Activated CD4-positive, alpha-beta T cell treated with anti-CD3 and anti-CD28 coated beads, Interleukin-2, amount 10 ng/mL, durations not matched to agents 7 days and 5 days (primary cell): Measurements from ENCODE around the gene NXPH4. TPM values are rescaled to one million over a fixed set of nuclear protein-coding genes. Genes with fewer than 3 reads are reported as not detected.

Source experiments
- CTCF ChIA-PET: fragments of 350-600 bp; sonication (Branson Sonifier 250); formaldehyde crosslinking; loops from one replicate; lab custom pipeline; 2021; ENCODE audit warnings: antibody characterized with exemption; lab: Charles Lee
- POLR2A ChIA-PET: fragments of 350-600 bp; sonication (Branson Sonifier 250); formaldehyde crosslinking; loops from one replicate; lab custom pipeline; 2021; ENCODE audit warnings: antibody characterized with exemption; lab: Charles Lee
- DNase-seq: peaks from one replicate; pipeline ENCODE4 v3.0.0-alpha.2; 2020
- H3K27ac Mint-ChIP-seq: one replicate; pipeline ENCODE4 v1.8.0; 2021; ENCODE audit warnings: mild to moderate bottlenecking, moderate library complexity, mixed read lengths
- H3K27me3 Mint-ChIP-seq: one replicate; pipeline ENCODE4 v1.8.0; 2021; ENCODE audit warnings: mixed read lengths
- H3K36me3 Mint-ChIP-seq: one replicate; pipeline ENCODE4 v1.8.0; 2021; ENCODE audit warnings: low read depth, mixed read lengths
- H3K4me1 Mint-ChIP-seq: one replicate; pipeline ENCODE4 v1.8.0; 2021; ENCODE audit warnings: mixed read lengths
- H3K4me3 Mint-ChIP-seq: one replicate; pipeline ENCODE4 v1.8.0; 2021; ENCODE audit warnings: mild to moderate bottlenecking, moderate library complexity, mixed read lengths
- H3K9me3 Mint-ChIP-seq: one replicate; pipeline ENCODE4 v1.8.0; 2021; ENCODE audit warnings: mixed read lengths
- total RNA-seq, 2 experiments: library from RNA; stranded (reverse); gene quantifications; one replicate each; pipeline ENCODE4 v1.2.3, GENCODE V29; 2021

The NXPH4 gene
- total RNA-seq, 2 experiments from 2014 or later, result 0.29 to 0.32 TPM

- ChIA-PET CTCF (interaction anchor here (0.8 to 2.4 kb wide), 5 partner anchors 17 to 46 kb away, joined by 3 to 13 read pairs (median 3); no protein-coding TSS in a partner anchor), POLR2A (interaction anchor here (0.6 kb wide), 1 partner anchor 44 kb away, joined by 3 read pairs; no protein-coding TSS in a partner anchor)
- no peaks in the 10 kb centered on the region for H3K27me3 Mint-ChIP-seq
- H3K27ac Mint-ChIP-seq, result no peak overlapping the region
- no peaks in the 10 kb centered on the region for H3K36me3 Mint-ChIP-seq
- H3K9me3 Mint-ChIP-seq, result no peaks in the 10 kb centered on the region
- DNase-seq, result no peak
- H3K4me3 Mint-ChIP-seq, result no peak overlapping the region
- no peaks in the 10 kb centered on the region for H3K4me1 Mint-ChIP-seq
These were observed 19.6 kb upstream of the NXPH4 start for GRCh38 chr12:57196956-57197355.

- Mint-ChIP-seq H3K27ac (no peak overlapping the region), H3K4me1 (no peaks in the 10 kb centered on the region), H3K9me3 (no peaks in the 10 kb centered on the region), H3K4me3 (no peak overlapping the region), H3K27me3 (no peaks in the 10 kb centered on the region), H3K36me3 (no peaks in the 10 kb centered on the region)
- DNase-seq, result no peak
- ChIA-PET CTCF (interaction anchor here (0.5 to 1.1 kb wide), 2 partner anchors 22 to 435 kb away, joined by 3 read pairs; partner anchors contain the start of gene HSD17B6), POLR2A (no interaction called here)
These were observed 18.3 kb upstream of the NXPH4 start for GRCh38 chr12:57198329-57198728.

- POLR2A ChIA-PET, result no interaction called here
- Mint-ChIP-seq H3K27me3 (no peaks in the 10 kb centered on the region), H3K36me3 (no peaks in the 10 kb centered on the region), H3K27ac (no peak overlapping the region), H3K4me1 (no peaks in the 10 kb centered on the region), H3K9me3 (no peaks in the 10 kb centered on the region), H3K4me3 (no peak overlapping the region)
- CTCF ChIA-PET, result no interaction called here
- DNase-seq, result no peak
These were observed 17.4 kb upstream of the NXPH4 start for GRCh38 chr12:57199191-57199590.

GRCh38 chr12:57200497-57200896 is 16.1 kb upstream of the NXPH4 start:
- Mint-ChIP-seq H3K9me3 (no peaks in the 10 kb centered on the region), H3K4me3 (no peak overlapping the region), H3K4me1 (no peaks in the 10 kb centered on the region), H3K36me3 (no peaks in the 10 kb centered on the region), H3K27me3 (no peaks in the 10 kb centered on the region), H3K27ac (no peak overlapping the region)
- CTCF ChIA-PET, result no interaction called here
- DNase-seq, result no peak
- POLR2A ChIA-PET, result no interaction called here

- H3K9me3 Mint-ChIP-seq, result no peaks in the 10 kb centered on the region
- H3K4me1 Mint-ChIP-seq, result no peaks in the 10 kb centered on the region
- no peak for DNase-seq
- no peaks in the 10 kb centered on the region for H3K36me3 Mint-ChIP-seq
- ChIA-PET CTCF (no interaction called here), POLR2A (no interaction called here)
- H3K27me3 Mint-ChIP-seq, result no peaks in the 10 kb centered on the region
- H3K4me3 Mint-ChIP-seq, result no peak overlapping the region
- H3K27ac Mint-ChIP-seq, result no peak overlapping the region
These were observed 15.4 kb upstream of the NXPH4 start for GRCh38 chr12:57201219-57201618.

GRCh38 chr12:57201631-57202030 is 15.0 kb upstream of the NXPH4 start:
- CTCF ChIA-PET, result no interaction called here
- Mint-ChIP-seq H3K4me1 (no peaks in the 10 kb centered on the region), H3K27me3 (no peaks in the 10 kb centered on the region), H3K9me3 (no peaks in the 10 kb centered on the region), H3K4me3 (no peak overlapping the region), H3K36me3 (no peaks in the 10 kb centered on the region), H3K27ac (no peak overlapping the region)
- POLR2A ChIA-PET, result no interaction called here
- no peak for DNase-seq

- Mint-ChIP-seq H3K27me3 (no peaks in the 10 kb centered on the region), H3K9me3 (no peaks in the 10 kb centered on the region), H3K4me3 (no peak overlapping the region), H3K4me1 (no peaks in the 10 kb centered on the region), H3K27ac (no peak overlapping the region), H3K36me3 (no peaks in the 10 kb centered on the region)
- CTCF ChIA-PET, result no interaction called here
- DNase-seq, result no peak
- POLR2A ChIA-PET, result no interaction called here
These were observed 14.3 kb upstream of the NXPH4 start for GRCh38 chr12:57202321-57202720.

GRCh38 chr12:57203201-57203600 is 13.4 kb upstream of the NXPH4 start:
- Mint-ChIP-seq H3K9me3 (no peaks in the 10 kb centered on the region), H3K27me3 (no peaks in the 10 kb centered on the region), H3K4me3 (no peak overlapping the region), H3K36me3 (no peaks in the 10 kb centered on the region), H3K4me1 (no peaks in the 10 kb centered on the region), H3K27ac (no peak overlapping the region)
- no peak for DNase-seq
- CTCF ChIA-PET, result no interaction called here
- POLR2A ChIA-PET, result no interaction called here

- POLR2A ChIA-PET, result no interaction called here
- H3K9me3 Mint-ChIP-seq, result no peaks in the 10 kb centered on the region
- CTCF ChIA-PET, result no interaction called here
- H3K27me3 Mint-ChIP-seq, result no peaks in the 10 kb centered on the region
- H3K4me3 Mint-ChIP-seq, result no peak overlapping the region
- H3K36me3 Mint-ChIP-seq, result no peaks in the 10 kb centered on the region
- H3K4me1 Mint-ChIP-seq, result no peaks in the 10 kb centered on the region
- no peak for DNase-seq
- H3K27ac Mint-ChIP-seq, result no peak overlapping the region
These were observed 12.8 kb upstream of the NXPH4 start for GRCh38 chr12:57203791-57204190.

GRCh38 chr12:57204454-57204853 is 12.1 kb upstream of the NXPH4 start:
- no peaks in the 10 kb centered on the region for H3K27me3 Mint-ChIP-seq
- DNase-seq, result no peak
- H3K9me3 Mint-ChIP-seq, result no peaks in the 10 kb centered on the region
- H3K36me3 Mint-ChIP-seq, result no peaks in the 10 kb centered on the region
- H3K4me3 Mint-ChIP-seq, result no peak overlapping the region
- ChIA-PET POLR2A (no interaction called here), CTCF (no interaction called here)
- no peak overlapping the region for H3K27ac Mint-ChIP-seq
- no peaks in the 10 kb centered on the region for H3K4me1 Mint-ChIP-seq

- no peaks in the 10 kb centered on the region for H3K9me3 Mint-ChIP-seq
- DNase-seq, result no peak
- CTCF ChIA-PET, result no interaction called here
- H3K4me1 Mint-ChIP-seq, result no peaks in the 10 kb centered on the region
- POLR2A ChIA-PET, result no interaction called here
- no peaks in the 10 kb centered on the region for H3K27me3 Mint-ChIP-seq
- no peak overlapping the region for H3K27ac Mint-ChIP-seq
- H3K4me3 Mint-ChIP-seq, result no peak overlapping the region
- H3K36me3 Mint-ChIP-seq, result no peaks in the 10 kb centered on the region
These were observed 11.4 kb upstream of the NXPH4 start for GRCh38 chr12:57205186-57205585.

GRCh38 chr12:57205931-57206330 is 10.7 kb upstream of the NXPH4 start:
- Mint-ChIP-seq H3K4me3 (no peak overlapping the region), H3K27ac (no peak overlapping the region), H3K27me3 (no peaks in the 10 kb centered on the region), H3K4me1 (no peaks in the 10 kb centered on the region), H3K36me3 (no peaks in the 10 kb centered on the region), H3K9me3 (no peaks in the 10 kb centered on the region)
- ChIA-PET CTCF (interaction anchor here (1.1 kb wide), 1 partner anchor 19 kb away, joined by 3 read pairs; no protein-coding TSS in a partner anchor), POLR2A (no interaction called here)
- DNase-seq, result no peak

GRCh38 chr12:57207731-57208630 is 8.6 kb upstream of the NXPH4 start:
- Mint-ChIP-seq H3K27me3 (no peaks in the 10 kb centered on the region), H3K27ac (no peak overlapping the region), H3K4me1 (peaks cover 1% of the 10 kb centered on the region), H3K9me3 (no peaks in the 10 kb centered on the region), H3K4me3 (no peak overlapping the region), H3K36me3 (no peaks in the 10 kb centered on the region)
- CTCF ChIA-PET, result interaction anchor here (0.6 to 1.9 kb wide), 4 partner anchors 32 to 1281 kb away, joined by 3 to 8 read pairs (median 4); no protein-coding TSS in a partner anchor
- DNase-seq, result no peak
- POLR2A ChIA-PET, result no interaction called here
